ENCODE data around the gene KIAA0232.
"Not testable (repeated sequence)": the region's sequence is repeated elsewhere in the genome, so short reads cannot be mapped to it uniquely, and the experiment has no call there.

The KIAA0232 gene

GRCh38 chr4:6901669-6902317, 119.3 kb downstream of the KIAA0232 start:
- intact Hi-C loops (cut with DNase I), result loop anchor here (10.0 kb wide), 1 partner anchor 173 kb away; no protein-coding TSS in a partner anchor
- no peak for DNase-seq

- peak in 30 of 42 donors; percentile 39 to 81 (median 61) for DNase-seq
- intact Hi-C loops (cut with DNase I), result loop anchor here (10.0 kb wide), 1 partner anchor 172 kb away; no protein-coding TSS in a partner anchor
These were observed 120.0 kb downstream of the KIAA0232 start for GRCh38 chr4:6902318-6903042.

GRCh38 chr4:6905516-6906445, 123.3 kb downstream of the KIAA0232 start:
- peak in 3 of 42 donors; percentile 15 to 45 (median 40) for DNase-seq
- intact Hi-C loops (cut with DNase I), result loop anchor here (5.0 to 10.0 kb wide), 2 partner anchors 123 to 169 kb away; partner anchors contain the start of gene KIAA0232

- intact Hi-C loops (cut with DNase I), result loop anchor here (5.0 to 10.0 kb wide), 2 partner anchors 124 to 168 kb away; partner anchors contain the start of gene KIAA0232
- DNase-seq, result peak in 1 of 42 donors; percentile 8
These were observed 124.0 kb downstream of the KIAA0232 start for GRCh38 chr4:6906486-6906885.

GRCh38 chr4:6907658-6908191, 125.2 kb downstream of the KIAA0232 start:
- peak; percentile 50 to 89 (median 75) for DNase-seq

GRCh38 chr4:6908432-6909112, 126.0 kb downstream of the KIAA0232 start:
- intact Hi-C loops (cut with DNase I), result loop anchor here (2.0 to 10.0 kb wide), 3 partner anchors 78 to 166 kb away; partner anchors contain the start of gene KIAA0232
- peak in 1 of 42 donors; percentile 14 for DNase-seq

More at GRCh38 chr4:6907658-6908191, 125.2 kb downstream of the KIAA0232 start:
- intact Hi-C loops (cut with DNase I), result loop anchor here (2.0 to 10.0 kb wide), 3 partner anchors 79 to 167 kb away; partner anchors contain the start of gene KIAA0232

GRCh38 chr4:6909113-6909969, 126.8 kb downstream of the KIAA0232 start, which contains the start of gene TBC1D14:
TSS of gene TBC1D14 (plus strand) at chr4:6909826. CDS start at chr4:6923390, 13,564 bp downstream.
- peak; percentile 60 to 96 (median 90) for DNase-seq
- intact Hi-C loops (cut with DNase I), result loop anchor here (2.0 to 10.0 kb wide), 3 partner anchors 77 to 165 kb away; partner anchors contain the start of gene KIAA0232

- intact Hi-C loops (cut with DNase I), result loop anchor here (2.0 to 10.0 kb wide), 3 partner anchors 77 to 165 kb away; partner anchors contain the start of gene KIAA0232
- DNase-seq, result peak in 9 of 42 donors; percentile 25 to 58 (median 40)
These were observed 127.4 kb downstream of the KIAA0232 start for GRCh38 chr4:6909970-6910339.

- DNase-seq, result peak in 1 of 42 donors; percentile 16
- intact Hi-C loops (cut with DNase I), result no loop called here
These were observed 127.9 kb downstream of the KIAA0232 start for GRCh38 chr4:6910340-6910959.

GRCh38 chr4:6910960-6911874, 128.7 kb downstream of the KIAA0232 start:
- intact Hi-C loops (cut with DNase I), result no loop called here
- peak in 1 of 42 donors; percentile 16 for DNase-seq

GRCh38 chr4:6911917-6912316, 129.4 kb downstream of the KIAA0232 start:
- DNase-seq, result peak in 1 of 42 donors; percentile 11
- intact Hi-C loops (cut with DNase I), result not testable (repeated sequence)

- DNase-seq, result peak in 7 of 42 donors; percentile 23 to 62 (median 41)
- intact Hi-C loops (cut with DNase I), result no loop called here
These were observed 129.9 kb downstream of the KIAA0232 start for GRCh38 chr4:6912441-6912840.

- intact Hi-C loops (cut with DNase I), result no loop called here
- DNase-seq, result peak in 1 of 42 donors; percentile 6
These were observed 130.9 kb downstream of the KIAA0232 start for GRCh38 chr4:6913350-6913905.

- intact Hi-C loops (cut with DNase I), result no loop called here
- DNase-seq, result peak in 1 of 42 donors; percentile 7
These were observed 131.9 kb downstream of the KIAA0232 start for GRCh38 chr4:6914448-6914847.

All from head of caudate nucleus (tissue), 42 donors.